ENCODE results near the gene CLEC16A. TPM values are rescaled to one million over a fixed set of nuclear protein-coding genes. Genes with fewer than 3 reads are reported as not detected.

The CLEC16A gene
- total and polyA plus RNA-seq, 9 of the 15 experiments (the other 6 are each of a cell fraction or from before 2014, with no cell fraction given) = 1.00 to 22.3 (median 10.0) TPM

DNA sequence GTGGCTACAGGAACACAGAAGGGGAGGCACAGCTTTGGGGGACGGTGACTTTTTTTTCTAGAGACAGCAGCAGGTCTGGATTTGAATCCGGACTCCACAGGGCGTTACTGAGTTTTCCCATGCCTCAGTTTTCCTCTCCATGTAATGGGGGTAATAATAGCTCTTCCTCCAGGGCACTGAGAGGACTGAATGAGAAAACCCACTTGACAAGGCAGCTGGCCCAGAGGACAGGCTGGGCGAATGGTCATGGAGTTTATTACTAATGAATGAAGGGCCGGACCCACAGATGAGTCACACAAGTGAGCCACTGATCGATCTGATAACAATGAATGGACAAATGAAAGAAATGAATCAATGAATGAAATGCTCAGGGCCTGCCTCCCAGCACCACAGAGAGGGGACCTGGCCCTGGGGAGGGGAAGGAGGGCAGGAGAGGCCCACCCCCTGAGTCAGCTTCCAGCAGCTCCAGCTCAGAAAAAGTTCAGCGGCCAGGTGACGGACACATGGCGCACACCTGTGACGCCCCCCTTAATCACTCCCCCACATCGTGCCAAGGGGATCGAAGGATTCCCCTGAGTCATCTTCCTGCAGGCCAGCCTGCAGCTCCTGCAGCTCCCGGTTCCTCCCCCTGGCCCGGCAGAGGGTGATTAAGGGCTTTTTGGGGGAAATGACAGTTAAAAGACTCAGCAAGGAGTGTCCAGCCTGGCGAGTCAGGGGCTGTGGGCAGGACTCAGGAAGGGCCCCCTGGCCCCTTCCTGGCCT, 257.3 kb downstream of the CLEC16A start (continued):
- TF ChIP-seq PBX2 (CRISPR knock-in tag; IDR thresholded peaks at IDR 0.05; ENCODE audit: low read depth) = no peak
- peak; percentile 87 for TF ChIP-seq PBX2 (tag; conservative IDR thresholded peaks at IDR 0.05; ENCODE audit: low read depth)
- no peak for TF ChIP-seq FIP1L1 (IDR thresholded peaks at IDR 0.05; ENCODE audit: low read depth, low read length, poor library complexity, severe bottlenecking)
- no peak for TF ChIP-seq KAT2B (IDR thresholded peaks at IDR 0.05; ENCODE audit: low read depth, low read length)
- TF ChIP-seq POLR3G (IDR thresholded peaks at IDR 0.05; ENCODE audit: extremely low read depth, insufficient read length, insufficient replicate concordance) = no peak
- TF ChIP-seq CC2D1A (IDR thresholded peaks at IDR 0.05) = peak; percentile 20; the same call in 1 of the 2 replicates
- TF ChIP-seq NUFIP1 (IDR thresholded peaks at IDR 0.05; ENCODE audit: partially characterized antibody) = no peak
- TF ChIP-seq ZNF77 (CRISPR knock-in tag; IDR thresholded peaks at IDR 0.05) = no peak
- TF ChIP-seq MNT (conservative IDR thresholded peaks at IDR 0.05) = peak in 1 of 2 experiments; percentile 87; a peak in 2 of 4 replicates
- TF ChIP-seq CBX5 (IDR thresholded peaks at IDR 0.05; ENCODE audit: borderline replicate concordance, low read depth) = no peak
- no peak for TF ChIP-seq ZNF717 (CRISPR knock-in tag; IDR thresholded peaks at IDR 0.05)
- no peak for TF ChIP-seq RBM22 (IDR thresholded peaks at IDR 0.05; ENCODE audit: low read depth, low read length, poor library complexity, severe bottlenecking)
- no peak for TF ChIP-seq GTF2E2 (tag; IDR thresholded peaks at IDR 0.05)
- no peak for TF ChIP-seq DNMT1 (IDR thresholded peaks at IDR 0.05)
- TF ChIP-seq POLR2A (conservative IDR thresholded peaks at IDR 0.05) = 0 out of 2 replicates have a peak, but pooled peaks have one; percentile 31
- TF ChIP-seq ZBTB17 (CRISPR knock-in tag; IDR thresholded peaks at IDR 0.05) = 0 out of 2 replicates have a peak, but pooled peaks have one; percentile 29
- TF ChIP-seq GATA2 (CRISPR knock-in tag; IDR thresholded peaks at IDR 0.05) = peak; percentile 64
- TF ChIP-seq ZNF197 (CRISPR knock-in tag; IDR thresholded peaks at IDR 0.05; ENCODE audit: low read depth) = peak; percentile 59; the same call in 1 of the 2 replicates
- peak; percentile 83 for TF ChIP-seq EP400 (IDR thresholded peaks at IDR 0.05)
- no peak for TF ChIP-seq ZC3H4 (CRISPR knock-in tag; IDR thresholded peaks at IDR 0.05; ENCODE audit: borderline replicate concordance)
- TF ChIP-seq KLF1 (tag; IDR thresholded peaks at IDR 0.05) = no peak
- TF ChIP-seq, protein P1, sequence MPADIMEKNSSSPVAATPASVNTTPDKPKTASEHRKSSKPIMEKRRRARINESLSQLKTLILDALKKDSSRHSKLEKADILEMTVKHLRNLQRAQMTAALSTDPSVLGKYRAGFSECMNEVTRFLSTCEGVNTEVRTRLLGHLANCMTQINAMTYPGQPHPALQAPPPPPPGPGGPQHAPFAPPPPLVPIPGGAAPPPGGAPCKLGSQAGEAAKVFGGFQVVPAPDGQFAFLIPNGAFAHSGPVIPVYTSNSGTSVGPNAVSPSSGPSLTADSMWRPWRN (IDR thresholded peaks at IDR 0.05; ENCODE audit: low read depth) = peak; percentile 54
- TF ChIP-seq SPI1 (IDR thresholded peaks at IDR 0.05; ENCODE audit: borderline replicate concordance, low read depth, low read length) = peak; percentile 71; the same call in 1 of the 2 replicates
- TF ChIP-seq ETV1 (tag; conservative IDR thresholded peaks at IDR 0.05; ENCODE audit: low read depth) = peak; percentile 47; the same call in 1 of the 2 replicates

Measured in K562 (cell line).